C4-2B (cell line): Measurements from ENCODE around the gene SLC24A1.

Source experiments
- ZFX ChIP-seq: fragments of 450-650 bp; IDR thresholded peaks from 2 replicates; pipeline ENCODE4 v1.6.1; 2017
- TF ChIP-seq, protein P1 (sequence below): fragments of 450-650 bp; conservative IDR thresholded peaks from 2 replicates; pipeline ENCODE4 v1.5.1; 2017; ENCODE audit warnings: mild to moderate bottlenecking

DNA sequence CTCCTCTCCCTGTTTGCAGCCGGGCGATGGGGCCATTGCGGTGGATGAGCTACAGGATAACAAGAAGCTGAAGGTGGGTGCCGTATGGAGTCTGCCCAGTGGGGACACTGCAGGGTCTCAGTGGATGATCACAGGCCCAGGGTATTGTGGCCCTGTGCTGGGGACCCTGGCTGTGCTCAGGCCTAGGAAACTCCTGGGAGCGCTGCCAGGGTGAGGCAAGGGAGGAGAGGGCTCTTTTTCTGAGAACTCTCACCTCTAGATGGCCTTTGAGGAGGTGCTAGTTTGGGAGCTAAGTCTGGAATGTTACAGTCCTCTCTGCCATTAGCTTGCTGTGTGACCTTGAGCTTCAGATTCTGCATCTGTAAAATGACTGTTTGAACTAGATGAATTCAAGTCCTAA, 16.4 kb downstream of the SLC24A1 start:
- TF ChIP-seq, protein P1, sequence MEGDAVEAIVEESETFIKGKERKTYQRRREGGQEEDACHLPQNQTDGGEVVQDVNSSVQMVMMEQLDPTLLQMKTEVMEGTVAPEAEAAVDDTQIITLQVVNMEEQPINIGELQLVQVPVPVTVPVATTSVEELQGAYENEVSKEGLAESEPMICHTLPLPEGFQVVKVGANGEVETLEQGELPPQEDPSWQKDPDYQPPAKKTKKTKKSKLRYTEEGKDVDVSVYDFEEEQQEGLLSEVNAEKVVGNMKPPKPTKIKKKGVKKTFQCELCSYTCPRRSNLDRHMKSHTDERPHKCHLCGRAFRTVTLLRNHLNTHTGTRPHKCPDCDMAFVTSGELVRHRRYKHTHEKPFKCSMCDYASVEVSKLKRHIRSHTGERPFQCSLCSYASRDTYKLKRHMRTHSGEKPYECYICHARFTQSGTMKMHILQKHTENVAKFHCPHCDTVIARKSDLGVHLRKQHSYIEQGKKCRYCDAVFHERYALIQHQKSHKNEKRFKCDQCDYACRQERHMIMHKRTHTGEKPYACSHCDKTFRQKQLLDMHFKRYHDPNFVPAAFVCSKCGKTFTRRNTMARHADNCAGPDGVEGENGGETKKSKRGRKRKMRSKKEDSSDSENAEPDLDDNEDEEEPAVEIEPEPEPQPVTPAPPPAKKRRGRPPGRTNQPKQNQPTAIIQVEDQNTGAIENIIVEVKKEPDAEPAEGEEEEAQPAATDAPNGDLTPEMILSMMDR: no peak
- TF ChIP-seq ZFX: no peak
